ENCODE results near the gene NIP7.

DNA sequence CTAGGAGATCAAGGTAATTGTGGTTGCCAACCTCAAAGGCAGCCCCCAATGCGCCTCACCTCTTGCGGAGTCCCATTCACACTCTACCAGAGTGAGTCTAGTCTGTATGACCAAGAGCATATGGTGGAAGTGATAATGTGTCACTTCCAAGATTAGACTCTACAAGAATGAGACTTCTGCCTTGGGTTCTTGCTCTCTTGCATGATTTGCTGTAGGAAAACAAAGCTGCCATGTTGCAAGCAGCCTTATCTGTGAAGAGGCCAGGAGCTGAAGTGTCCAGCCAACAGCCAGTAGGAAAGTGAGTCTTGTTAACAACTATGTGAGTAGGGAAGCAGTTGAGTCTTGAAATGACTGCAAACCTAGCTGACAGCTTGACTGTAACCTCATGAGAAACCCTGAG, 42.8 kb downstream of the NIP7 start:
- TF ChIP-seq, protein P1, sequence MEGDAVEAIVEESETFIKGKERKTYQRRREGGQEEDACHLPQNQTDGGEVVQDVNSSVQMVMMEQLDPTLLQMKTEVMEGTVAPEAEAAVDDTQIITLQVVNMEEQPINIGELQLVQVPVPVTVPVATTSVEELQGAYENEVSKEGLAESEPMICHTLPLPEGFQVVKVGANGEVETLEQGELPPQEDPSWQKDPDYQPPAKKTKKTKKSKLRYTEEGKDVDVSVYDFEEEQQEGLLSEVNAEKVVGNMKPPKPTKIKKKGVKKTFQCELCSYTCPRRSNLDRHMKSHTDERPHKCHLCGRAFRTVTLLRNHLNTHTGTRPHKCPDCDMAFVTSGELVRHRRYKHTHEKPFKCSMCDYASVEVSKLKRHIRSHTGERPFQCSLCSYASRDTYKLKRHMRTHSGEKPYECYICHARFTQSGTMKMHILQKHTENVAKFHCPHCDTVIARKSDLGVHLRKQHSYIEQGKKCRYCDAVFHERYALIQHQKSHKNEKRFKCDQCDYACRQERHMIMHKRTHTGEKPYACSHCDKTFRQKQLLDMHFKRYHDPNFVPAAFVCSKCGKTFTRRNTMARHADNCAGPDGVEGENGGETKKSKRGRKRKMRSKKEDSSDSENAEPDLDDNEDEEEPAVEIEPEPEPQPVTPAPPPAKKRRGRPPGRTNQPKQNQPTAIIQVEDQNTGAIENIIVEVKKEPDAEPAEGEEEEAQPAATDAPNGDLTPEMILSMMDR (IDR thresholded peaks at IDR 0.05) = no peak
- TF ChIP-seq ZFX (IDR thresholded peaks at IDR 0.05; ENCODE audit: borderline replicate concordance) = no peak

Data from 22Rv1 (cell line).